ENCODE results near the gene ACAT2. TPM values are rescaled to one million over a fixed set of nuclear protein-coding genes. Genes with fewer than 3 reads are reported as not detected.

ACAT2 gene
- total and polyA plus RNA-seq, 9 donors = 7.2 to 113 (median 20.3) TPM

GRCh38 chr6:159715166-159715565 is 46.7 kb upstream of the ACAT2 start:
- H3K36me3 ChIP-seq = no peaks in the 10 kb centered on the region
- H3K4me1 ChIP-seq (ENCODE audit: insufficient read depth) = peaks cover 4% of the 10 kb centered on the region
- no peaks in the 10 kb centered on the region for H3K9me3 ChIP-seq
- no peak for DNase-seq
- intact Hi-C loops (cut with DNase I) = no loop called here
- WGBS, 3 donors = 75 to 91% (median 79%) methylated on average over 3 of the region's 3 CpGs
- H3K4me3 ChIP-seq = no peak overlapping the region
- no peaks in the 10 kb centered on the region for H3K27me3 ChIP-seq
- TF ChIP-seq POLR2A (IDR thresholded peaks at IDR 0.05) (no peak), CTCF (IDR thresholded peaks at IDR 0.05) (no peak), EP300 (IDR thresholded peaks at IDR 0.05) (no peak)
- no peak overlapping the region for H3K27ac ChIP-seq

- 94 to 98% (median 97%) methylated on average over 3 of the region's 3 CpGs for WGBS, 3 donors
- no peak overlapping the region for H3K4me3 ChIP-seq
- DNase-seq = no peak
- no peak overlapping the region for H3K27ac ChIP-seq
- H3K9me3 ChIP-seq = no peaks in the 10 kb centered on the region
- no peaks in the 10 kb centered on the region for H3K36me3 ChIP-seq
- no peak for TF ChIP-seq CTCF (IDR thresholded peaks at IDR 0.05)
- no peak for TF ChIP-seq EP300 (IDR thresholded peaks at IDR 0.05)
- TF ChIP-seq POLR2A (IDR thresholded peaks at IDR 0.05) = no peak
- intact Hi-C loops (cut with DNase I) = no loop called here
- H3K27me3 ChIP-seq = no peaks in the 10 kb centered on the region
- peaks cover 4% of the 10 kb centered on the region for H3K4me1 ChIP-seq (ENCODE audit: insufficient read depth)
Measured at GRCh38 chr6:159715605-159716004, 46.2 kb upstream of the ACAT2 start.

GRCh38 chr6:159716247-159717096 is 45.4 kb upstream of the ACAT2 start:
- no peaks in the 10 kb centered on the region for H3K9me3 ChIP-seq
- H3K4me3 ChIP-seq = no peak overlapping the region
- intact Hi-C loops (cut with DNase I) = no loop called here
- peak in 2 of 5 donors; percentile 31 to 65 for DNase-seq
- 36 to 51% (median 38%) methylated on average over 5 of the region's 5 CpGs for WGBS, 3 donors
- no peaks in the 10 kb centered on the region for H3K27me3 ChIP-seq
- peaks cover 4% of the 10 kb centered on the region for H3K4me1 ChIP-seq (ENCODE audit: insufficient read depth)
- H3K36me3 ChIP-seq = no peaks in the 10 kb centered on the region
- H3K27ac ChIP-seq = peak overlapping the region in 1 of 2 donors; percentile 26
- no peak for TF ChIP-seq POLR2A (IDR thresholded peaks at IDR 0.05)
- TF ChIP-seq EP300 (IDR thresholded peaks at IDR 0.05) = peak; percentile 86
- no peak for TF ChIP-seq CTCF (IDR thresholded peaks at IDR 0.05)

- no peaks in the 10 kb centered on the region for H3K9me3 ChIP-seq
- WGBS, 3 donors = 71 to 74% (median 74%) methylated on average over 3 of the region's 3 CpGs
- intact Hi-C loops (cut with DNase I) = no loop called here
- DNase-seq = no peak
- H3K4me3 ChIP-seq = no peak overlapping the region
- H3K4me1 ChIP-seq (ENCODE audit: insufficient read depth) = peaks cover 4% of the 10 kb centered on the region
- no peak overlapping the region for H3K27ac ChIP-seq
- no peaks in the 10 kb centered on the region for H3K36me3 ChIP-seq
- TF ChIP-seq CTCF (IDR thresholded peaks at IDR 0.05) = no peak
- TF ChIP-seq EP300 (IDR thresholded peaks at IDR 0.05) = no peak
- TF ChIP-seq POLR2A (IDR thresholded peaks at IDR 0.05) = no peak
- no peaks in the 10 kb centered on the region for H3K27me3 ChIP-seq
Measured at GRCh38 chr6:159718634-159719033, 43.2 kb upstream of the ACAT2 start.
